Breast epithelium (tissue), 3 donors: ENCODE results near the gene FBXL7.

ENCODE experiments used
- POLR2A ChIP-seq: fragments of 450-650 bp; IDR thresholded peaks from one replicate; pipeline ENCODE4 v1.6.1; 2016; ENCODE audit warnings: antibody characterized with exemption, mild to moderate bottlenecking, moderate library complexity
- POLR2AphosphoS5 ChIP-seq, 3 donors: sonication (generic); formaldehyde crosslinking; IDR thresholded peaks; one replicate each; pipeline ENCODE4 v1.6.1; 2017; ENCODE audit warnings: antibody characterized with exemption in 3 of 3
- TF ChIP-seq, protein P1 (sequence below), 3 donors: fragments of 450-650 bp; IDR thresholded peaks; one replicate each; pipeline ENCODE4 v1.5.1; 2016 to 2017; ENCODE audit warnings: antibody characterized with exemption in 3 of 3, mild to moderate bottlenecking in 3 of 3, moderate library complexity in 3 of 3

DNA sequence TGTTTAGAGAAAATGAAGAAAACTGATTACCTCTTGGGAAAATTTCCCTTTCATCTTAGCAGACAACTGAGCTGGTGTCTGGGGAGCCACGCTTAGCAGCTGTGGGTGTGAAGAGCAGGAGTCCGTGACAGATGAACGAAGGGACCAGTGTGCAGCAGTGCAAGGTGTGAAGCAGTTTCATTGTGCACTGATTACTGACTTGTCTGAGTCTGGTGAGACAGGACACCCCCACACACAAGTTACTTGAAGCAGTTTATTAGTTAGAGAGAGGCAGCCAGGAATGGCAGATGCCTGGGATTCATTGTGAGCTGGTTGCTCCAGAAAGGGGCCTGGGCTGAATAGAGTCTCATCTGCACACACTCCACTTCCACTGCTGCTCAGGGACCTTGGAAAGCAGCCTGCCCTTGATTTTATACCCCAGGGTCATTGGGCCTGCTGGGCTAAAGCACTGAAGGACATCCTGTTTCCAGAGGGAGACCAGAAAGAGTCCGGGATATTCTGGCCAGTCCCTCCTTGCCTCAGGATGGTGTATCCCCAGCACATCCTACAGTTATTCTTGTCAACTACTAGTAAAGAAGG is 47.4 kb downstream of the FBXL7 start:
- TF ChIP-seq POLR2AphosphoS5 (IDR thresholded peaks at IDR 0.05) = no peak
- TF ChIP-seq, protein P1, sequence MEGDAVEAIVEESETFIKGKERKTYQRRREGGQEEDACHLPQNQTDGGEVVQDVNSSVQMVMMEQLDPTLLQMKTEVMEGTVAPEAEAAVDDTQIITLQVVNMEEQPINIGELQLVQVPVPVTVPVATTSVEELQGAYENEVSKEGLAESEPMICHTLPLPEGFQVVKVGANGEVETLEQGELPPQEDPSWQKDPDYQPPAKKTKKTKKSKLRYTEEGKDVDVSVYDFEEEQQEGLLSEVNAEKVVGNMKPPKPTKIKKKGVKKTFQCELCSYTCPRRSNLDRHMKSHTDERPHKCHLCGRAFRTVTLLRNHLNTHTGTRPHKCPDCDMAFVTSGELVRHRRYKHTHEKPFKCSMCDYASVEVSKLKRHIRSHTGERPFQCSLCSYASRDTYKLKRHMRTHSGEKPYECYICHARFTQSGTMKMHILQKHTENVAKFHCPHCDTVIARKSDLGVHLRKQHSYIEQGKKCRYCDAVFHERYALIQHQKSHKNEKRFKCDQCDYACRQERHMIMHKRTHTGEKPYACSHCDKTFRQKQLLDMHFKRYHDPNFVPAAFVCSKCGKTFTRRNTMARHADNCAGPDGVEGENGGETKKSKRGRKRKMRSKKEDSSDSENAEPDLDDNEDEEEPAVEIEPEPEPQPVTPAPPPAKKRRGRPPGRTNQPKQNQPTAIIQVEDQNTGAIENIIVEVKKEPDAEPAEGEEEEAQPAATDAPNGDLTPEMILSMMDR (IDR thresholded peaks at IDR 0.05) = no peak
- no peak for TF ChIP-seq POLR2A
